ENCODE measurements around the gene COLEC11. TPM values are rescaled to one million over a fixed set of nuclear protein-coding genes. Genes with fewer than 3 reads are reported as not detected.

The COLEC11 gene
- total RNA-seq, 1 experiment from 2014 or later, result 0.39 TPM

DNA sequence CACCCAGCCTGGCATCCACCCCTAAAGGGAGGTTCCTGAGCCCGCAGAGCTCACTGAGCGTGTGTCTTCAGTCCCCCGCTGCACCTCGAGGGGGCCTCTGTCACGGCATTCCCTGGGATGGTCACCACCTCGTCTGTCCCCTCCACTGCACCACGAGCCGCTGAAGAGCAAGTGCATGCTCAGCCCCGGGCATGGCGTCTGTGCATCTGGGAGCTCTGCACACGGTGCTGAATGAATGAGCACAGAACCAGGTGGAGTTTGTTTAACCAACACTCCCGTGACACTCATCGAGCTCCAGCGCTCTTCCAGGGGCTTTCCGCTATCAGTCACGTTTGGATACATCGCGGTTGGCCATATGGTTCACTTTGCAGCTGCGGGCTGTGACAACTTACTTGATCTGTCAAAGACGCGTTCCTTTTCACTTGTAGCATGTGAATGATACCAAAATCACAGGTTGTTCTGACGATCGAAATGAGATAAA, 72.3 kb downstream of the COLEC11 start:
- H3K14ac ChIP-seq (ENCODE audit: insufficient read depth, low read length), result no peak overlapping the region

More for the DNA sequence above, 72.3 kb downstream of the COLEC11 start:
- Histone ChIP-seq H3K9ac (ENCODE audit: extremely low read depth, insufficient read length, low read length) (no peak overlapping the region), H2BK15ac (ENCODE audit: low read depth, low read length) (no peak overlapping the region), H3K79me2 (ENCODE audit: insufficient read depth, low read length) (no peaks in the 10 kb centered on the region), H3T11ph (ENCODE audit: low read length) (no peak overlapping the region), H3K4me1 (ENCODE audit: insufficient read depth, low read length) (no peaks in the 10 kb centered on the region), H3K27me3 (ENCODE audit: insufficient read depth, low read length) (no peaks in the 10 kb centered on the region), H2BK5ac (ENCODE audit: insufficient read length, low read length) (no peak overlapping the region), H4K91ac (ENCODE audit: insufficient read length, low read depth, low read length) (no peak overlapping the region), H2BK20ac (ENCODE audit: low read depth, low read length, poor library complexity, severe bottlenecking) (no peak overlapping the region), H2BK12ac (ENCODE audit: insufficient read length, low read depth, low read length) (no peak overlapping the region), H3K23ac (ENCODE audit: insufficient read length, low read depth, low read length) (no peak overlapping the region), H3K4ac (ENCODE audit: low read depth, low read length) (no peak overlapping the region), H3K9me3 (ENCODE audit: control insufficient read depth, low read depth, low read length) (no peaks in the 10 kb centered on the region), H2BK120ac (ENCODE audit: low read depth, low read length, poor library complexity, severe bottlenecking) (no peak overlapping the region), H3K4me2 (ENCODE audit: insufficient read depth, insufficient read length, low read length) (no peak overlapping the region), H4K20me1 (ENCODE audit: control insufficient read depth, insufficient read depth, insufficient read length) (peaks cover 2% of the 10 kb centered on the region), H3K56ac (ENCODE audit: insufficient read length, low read depth, low read length) (no peak overlapping the region), H3K23me2 (ENCODE audit: insufficient read length, low read depth, low read length, poor library complexity, severe bottlenecking) (peaks cover 2% of the 10 kb centered on the region), H3K18ac (ENCODE audit: insufficient read length, low read depth, low read length) (no peak overlapping the region), H4K8ac (replicated peaks; ENCODE audit: insufficient read length, low read depth, low read length) (no peak overlapping the region), H2AFZ (ENCODE audit: low read length) (no peak overlapping the region), H3K27ac (ENCODE audit: insufficient read length, low read depth, low read length) (no peak overlapping the region), H3K79me1 (ENCODE audit: insufficient read depth, low read depth, low read length, poor library complexity, severe bottlenecking) (no peaks in the 10 kb centered on the region), H2AK5ac (ENCODE audit: insufficient read length, low read length) (no peak overlapping the region), H4K5ac (ENCODE audit: insufficient read length, low read depth, low read length) (no peak overlapping the region)
- Mint-ChIP-seq H3K27ac (no peak overlapping the region), H3K36me3 (ENCODE audit: insufficient read depth in 1 of 3, low read depth in 3 of 3) (no peaks in the 10 kb centered on the region), H3K4me3 (no peak overlapping the region; a peak in 1 of 5 replicates), H3K9me3 (no peaks in the 10 kb centered on the region; a peak in 2 of 5 replicates), H3K27me3 (ENCODE audit: low read depth) (peaks cover 4% of the 10 kb centered on the region), H3K4me1 (peaks cover 2 to 5% of the 10 kb centered on the region in 2 experiments; a peak in 2 of 4 replicates)
- TF ChIP-seq, protein P1, sequence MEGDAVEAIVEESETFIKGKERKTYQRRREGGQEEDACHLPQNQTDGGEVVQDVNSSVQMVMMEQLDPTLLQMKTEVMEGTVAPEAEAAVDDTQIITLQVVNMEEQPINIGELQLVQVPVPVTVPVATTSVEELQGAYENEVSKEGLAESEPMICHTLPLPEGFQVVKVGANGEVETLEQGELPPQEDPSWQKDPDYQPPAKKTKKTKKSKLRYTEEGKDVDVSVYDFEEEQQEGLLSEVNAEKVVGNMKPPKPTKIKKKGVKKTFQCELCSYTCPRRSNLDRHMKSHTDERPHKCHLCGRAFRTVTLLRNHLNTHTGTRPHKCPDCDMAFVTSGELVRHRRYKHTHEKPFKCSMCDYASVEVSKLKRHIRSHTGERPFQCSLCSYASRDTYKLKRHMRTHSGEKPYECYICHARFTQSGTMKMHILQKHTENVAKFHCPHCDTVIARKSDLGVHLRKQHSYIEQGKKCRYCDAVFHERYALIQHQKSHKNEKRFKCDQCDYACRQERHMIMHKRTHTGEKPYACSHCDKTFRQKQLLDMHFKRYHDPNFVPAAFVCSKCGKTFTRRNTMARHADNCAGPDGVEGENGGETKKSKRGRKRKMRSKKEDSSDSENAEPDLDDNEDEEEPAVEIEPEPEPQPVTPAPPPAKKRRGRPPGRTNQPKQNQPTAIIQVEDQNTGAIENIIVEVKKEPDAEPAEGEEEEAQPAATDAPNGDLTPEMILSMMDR (conservative IDR thresholded peaks at IDR 0.05), result no peak
- no CpG with 5 or more reads among the region's 23 CpGs for WGBS (ENCODE audit: extremely low coverage, insufficient read length, low lambda C conversion rate)
- no peak for DNase-seq

Data from H9 (cell line).